Neutrophil (primary cell): Measurements from ENCODE around the gene SLC5A1.

Source experiments
- H3K27ac ChIP-seq: fragments of 200-600 bp; sonication (generic); 2 replicates; pipeline ENCODE4 v1.5.1; 2016; ENCODE audit warnings: mild to moderate bottlenecking, moderate library complexity
- H3K27me3 ChIP-seq: fragments of 200-600 bp; sonication (generic); 2 replicates; pipeline ENCODE4 v1.6.0; 2016; ENCODE audit warnings: mild to moderate bottlenecking
- H3K36me3 ChIP-seq: fragments of 200-600 bp; sonication (generic); 2 replicates; pipeline ENCODE4 v1.5.1; 2017
- H3K4me1 ChIP-seq, 2 experiments: fragments of 200-600 bp in 1 of 2; sonication (generic) in 1 of 2; 1 replicate in 1 of 2; 2 replicates in 1 of 2; pipeline versions ENCODE4 v1.5.1 to v1.6.1; 2013 to 2016; ENCODE audit warnings: low read depth in 1 of 2, low read length in 1 of 2, mild to moderate bottlenecking in 1 of 2, moderate library complexity in 1 of 2; ENCODE audit not compliant: control insufficient read depth in 1 of 2, insufficient read depth in 1 of 2
- H3K4me3 ChIP-seq, 2 experiments: fragments of 200-600 bp in 1 of 2; sonication (generic) in 1 of 2; 1 replicate in 1 of 2; 2 replicates in 1 of 2; pipeline ENCODE4 v1.5.1; 2013 to 2016; ENCODE audit warnings: low read depth in 1 of 2, low read length in 1 of 2, mild to moderate bottlenecking in 1 of 2, moderate library complexity in 1 of 2
- H3K9me3 ChIP-seq: fragments of 200-600 bp; sonication (generic); 2 replicates; pipeline ENCODE4 v1.5.1; 2016
- CTCF ChIP-seq: fragments of 200-600 bp; sonication (generic); IDR thresholded peaks from 2 replicates; pipeline ENCODE4 v1.5.1; 2016; ENCODE audit warnings: antibody characterized with exemption

Gene SLC5A1

DNA sequence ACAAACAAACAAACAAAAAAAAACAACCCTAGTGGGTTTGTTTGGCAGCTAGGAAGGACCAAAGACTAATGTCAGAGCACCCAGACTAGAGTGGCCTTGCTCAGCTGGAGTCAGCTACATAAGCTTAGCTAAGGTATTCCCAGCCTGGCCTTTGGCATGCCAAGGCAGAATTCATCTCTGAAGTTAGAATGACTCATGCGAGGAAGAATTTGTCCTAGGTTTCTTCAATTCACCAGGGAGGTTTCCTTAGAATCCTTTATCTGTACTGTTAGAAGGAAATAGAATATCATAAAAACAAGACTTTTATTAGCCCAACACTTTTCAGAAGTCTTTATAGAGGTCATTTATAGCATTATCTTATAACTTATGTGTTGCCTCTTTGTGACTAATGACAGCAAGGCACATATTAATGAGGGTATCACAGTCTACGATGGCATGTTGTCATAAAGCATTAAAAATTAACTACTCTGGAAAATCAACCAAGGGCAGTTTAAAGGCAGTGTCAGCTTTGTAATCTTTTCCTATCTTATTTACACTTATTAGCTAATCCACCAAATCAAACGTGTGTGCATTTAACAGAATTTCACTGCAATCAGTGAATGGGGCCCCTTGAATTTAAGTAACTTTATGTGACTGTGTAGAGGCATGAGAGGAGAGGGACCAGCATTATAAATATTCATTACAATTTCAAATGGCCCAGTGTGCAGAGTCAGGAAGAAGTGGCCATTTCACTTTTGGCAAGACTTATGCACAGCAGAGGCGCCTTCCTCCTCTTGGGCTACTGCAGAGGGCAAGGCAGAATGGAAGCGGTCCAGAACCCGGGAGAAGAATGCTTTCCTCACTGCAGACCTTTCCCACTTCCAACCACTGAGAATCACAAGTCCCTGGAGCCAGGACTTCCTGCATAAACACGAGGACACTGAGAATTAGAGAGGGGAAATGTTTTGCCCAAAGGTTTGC lies 36.3 kb downstream of the SLC5A1 start:
- Histone ChIP-seq H3K9me3 (no peaks in the 10 kb centered on the region), H3K36me3 (no peaks in the 10 kb centered on the region), H3K4me3 (no peak overlapping the region), H3K27ac (no peak overlapping the region), H3K4me1 (no peaks in the 10 kb centered on the region), H3K27me3 (peaks cover 30% of the 10 kb centered on the region)
- TF ChIP-seq CTCF = no peak

DNA sequence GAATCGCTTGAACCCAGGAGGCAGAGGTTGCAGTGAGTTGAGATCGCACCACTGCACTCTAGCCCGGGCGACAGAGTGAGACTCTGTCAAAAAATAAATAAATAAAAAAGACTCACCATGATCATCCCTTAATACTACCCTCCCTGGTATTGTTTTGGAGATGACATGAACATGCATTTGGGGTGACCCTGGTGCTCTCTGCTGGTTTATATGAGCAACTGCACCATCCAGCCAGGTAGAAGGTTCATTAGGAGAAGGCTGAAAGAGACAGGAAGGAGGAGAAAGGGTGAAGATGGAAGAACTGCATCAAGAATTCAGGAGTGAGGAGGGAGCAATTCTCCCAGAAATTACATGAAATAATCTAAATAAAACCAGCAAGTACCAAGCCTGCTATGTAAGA lies 37.8 kb downstream of the SLC5A1 start:
- no peaks in the 10 kb centered on the region for H3K9me3 ChIP-seq
- TF ChIP-seq CTCF = no peak
- peaks cover 18% of the 10 kb centered on the region for H3K27me3 ChIP-seq
- H3K4me3 ChIP-seq = no peak overlapping the region
- no peak overlapping the region for H3K27ac ChIP-seq
- no peaks in the 10 kb centered on the region for H3K36me3 ChIP-seq
- H3K4me1 ChIP-seq = no peaks in the 10 kb centered on the region

DNA sequence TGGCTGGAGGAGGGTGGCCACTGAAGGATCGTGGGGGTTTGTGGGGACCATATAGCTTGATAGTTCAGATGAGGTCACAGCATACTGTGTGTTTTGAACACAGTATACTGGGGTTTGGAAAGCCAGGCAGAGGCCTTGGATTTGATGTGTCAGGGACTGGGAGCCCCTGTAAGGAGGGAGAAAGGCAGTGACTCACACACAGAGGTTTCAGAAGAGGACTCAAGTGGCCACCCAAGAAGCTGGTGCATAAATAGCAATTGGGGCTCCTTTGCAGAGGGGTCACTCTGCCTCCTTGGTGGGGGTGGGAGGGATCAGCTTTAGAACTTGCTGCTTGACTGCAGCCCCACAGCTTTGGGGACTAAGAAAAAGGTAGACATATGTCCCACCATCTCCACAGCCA lies 39.3 kb downstream of the SLC5A1 start:
- Histone ChIP-seq H3K4me3 (no peak overlapping the region), H3K4me1 (no peaks in the 10 kb centered on the region), H3K27me3 (peaks cover 19% of the 10 kb centered on the region), H3K36me3 (no peaks in the 10 kb centered on the region), H3K9me3 (no peaks in the 10 kb centered on the region), H3K27ac (no peak overlapping the region)
- TF ChIP-seq CTCF = no peak

GRCh38 chr22:32083000-32083399 lies 39.9 kb downstream of the SLC5A1 start:
- Histone ChIP-seq H3K36me3 (no peaks in the 10 kb centered on the region), H3K27ac (no peak overlapping the region), H3K27me3 (peaks cover 21% of the 10 kb centered on the region), H3K4me3 (no peak overlapping the region), H3K9me3 (no peaks in the 10 kb centered on the region), H3K4me1 (no peaks in the 10 kb centered on the region)
- no peak for TF ChIP-seq CTCF

DNA sequence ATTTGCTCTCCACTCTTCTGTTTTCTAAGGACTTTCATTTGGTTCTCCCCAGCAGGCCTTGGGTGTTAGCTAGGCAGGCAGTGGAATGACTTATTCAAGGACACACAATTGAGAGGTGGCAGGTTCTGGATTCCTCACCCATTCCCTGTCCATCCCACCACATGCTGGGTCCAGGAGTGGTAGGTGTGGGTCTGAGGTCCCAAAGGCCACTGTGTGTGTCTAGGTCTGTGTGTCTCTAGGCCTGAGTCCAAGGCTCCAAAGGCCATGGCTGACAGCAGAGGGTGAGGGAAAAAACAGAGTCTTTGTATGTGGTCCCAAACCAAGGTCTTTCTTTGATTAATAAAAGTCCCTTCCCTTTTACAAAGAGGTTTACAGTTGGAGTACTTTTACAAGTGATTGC lies 40.8 kb downstream of the SLC5A1 start:
- H3K9me3 ChIP-seq = no peaks in the 10 kb centered on the region
- TF ChIP-seq CTCF = no peak
- H3K36me3 ChIP-seq = no peaks in the 10 kb centered on the region
- H3K27me3 ChIP-seq = peaks cover 29% of the 10 kb centered on the region
- no peak overlapping the region for H3K27ac ChIP-seq
- no peaks in the 10 kb centered on the region for H3K4me1 ChIP-seq
- H3K4me3 ChIP-seq = no peak overlapping the region
